Thoracic aorta (tissue), 2 donors: ENCODE data around the gene CLEC17A. TPM values are rescaled to one million over a fixed set of nuclear protein-coding genes. Genes with fewer than 3 reads are reported as not detected.
"Not testable (repeated sequence)": the region's sequence is repeated elsewhere in the genome, so short reads cannot be mapped to it uniquely, and the experiment has no call there.

Experiments used
- ATAC-seq: fragments of 150-250 bp; one replicate; pipeline ENCODE4 v1.8.0; 2017; ENCODE audit warnings: low read depth; ENCODE audit not compliant: insufficient number of reproducible peaks, low FRiP score
- DNase-seq: peaks from one replicate; pipeline ENCODE4 v3.0.0-alpha.2; 2020; ENCODE audit warnings: low spot score
- H3K27ac ChIP-seq, 2 donors: fragments of 200-600 bp; sonication (generic); 1 replicate in 1 of 2; 2 replicates in 1 of 2; pipeline ENCODE4 v1.5.1; 2016; ENCODE audit warnings: mild to moderate bottlenecking in 2 of 2, moderate library complexity in 2 of 2
- H3K27me3 ChIP-seq: fragments of 200-600 bp; sonication (generic); replicated peaks from 2 replicates; pipeline ENCODE4 v1.6.0; 2016; ENCODE audit warnings: mild to moderate bottlenecking; ENCODE audit not compliant: insufficient read depth
- H3K36me3 ChIP-seq: fragments of 200-600 bp; sonication (generic); one replicate; pipeline ENCODE4 v1.5.1; 2016
- H3K4me1 ChIP-seq, 2 donors: fragments of 200-600 bp; sonication (generic); 1 replicate in 1 of 2; 2 replicates in 1 of 2; pipeline versions ENCODE4 v1.5.1 to v1.6.0; 2016; ENCODE audit warnings: low read depth in 2 of 2, mild to moderate bottlenecking in 1 of 2; ENCODE audit not compliant: control insufficient read depth in 1 of 2
- H3K4me3 ChIP-seq: fragments of 200-600 bp; sonication (generic); 2 replicates; pipeline ENCODE4 v1.5.1; 2016; ENCODE audit warnings: mild to moderate bottlenecking
- H3K9me3 ChIP-seq: fragments of 200-600 bp; sonication (generic); 2 replicates; pipeline ENCODE4 v1.5.1; 2016
- total RNA-seq, 2 donors: library from RNA; depleted of rRNA; stranded (reverse); fragments of >200 nt; gene quantifications; one replicate each; pipeline versions ENCODE4 v1.1.0 to v1.2.3, GENCODE V29; 2016
- TF ChIP-seq, protein P1 (sequence below): fragments of 200-600 bp; sonication (generic); IDR thresholded peaks from one replicate; pipeline ENCODE4 v1.5.1; 2019; ENCODE audit warnings: antibody characterized with exemption

Gene CLEC17A
- not detected for total RNA-seq

GRCh38 chr19:14582894-14583340 is at the start of gene CLEC17A:
Gene CLEC17A, plus strand, starts transcription at chr19:14583084. Its CDS starts 77 bp downstream, at chr19:14583161.
- ATAC-seq: no peak
- Histone ChIP-seq H3K27ac (no peak within 1 kb of the TSS), H3K9me3 (no peaks in the 10 kb centered on the region), H3K4me1 (no peaks in the 10 kb centered on the region), H3K4me3 (no peak within 1 kb of the TSS), H3K36me3 (no peaks in the 10 kb centered on the region), H3K27me3 (no peaks in the 10 kb centered on the region)
- no peak for DNase-seq
- TF ChIP-seq, protein P1, sequence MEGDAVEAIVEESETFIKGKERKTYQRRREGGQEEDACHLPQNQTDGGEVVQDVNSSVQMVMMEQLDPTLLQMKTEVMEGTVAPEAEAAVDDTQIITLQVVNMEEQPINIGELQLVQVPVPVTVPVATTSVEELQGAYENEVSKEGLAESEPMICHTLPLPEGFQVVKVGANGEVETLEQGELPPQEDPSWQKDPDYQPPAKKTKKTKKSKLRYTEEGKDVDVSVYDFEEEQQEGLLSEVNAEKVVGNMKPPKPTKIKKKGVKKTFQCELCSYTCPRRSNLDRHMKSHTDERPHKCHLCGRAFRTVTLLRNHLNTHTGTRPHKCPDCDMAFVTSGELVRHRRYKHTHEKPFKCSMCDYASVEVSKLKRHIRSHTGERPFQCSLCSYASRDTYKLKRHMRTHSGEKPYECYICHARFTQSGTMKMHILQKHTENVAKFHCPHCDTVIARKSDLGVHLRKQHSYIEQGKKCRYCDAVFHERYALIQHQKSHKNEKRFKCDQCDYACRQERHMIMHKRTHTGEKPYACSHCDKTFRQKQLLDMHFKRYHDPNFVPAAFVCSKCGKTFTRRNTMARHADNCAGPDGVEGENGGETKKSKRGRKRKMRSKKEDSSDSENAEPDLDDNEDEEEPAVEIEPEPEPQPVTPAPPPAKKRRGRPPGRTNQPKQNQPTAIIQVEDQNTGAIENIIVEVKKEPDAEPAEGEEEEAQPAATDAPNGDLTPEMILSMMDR: no peak

- H3K27me3 ChIP-seq: no peaks in the 10 kb centered on the region
- TF ChIP-seq, protein P1: no peak
- H3K9me3 ChIP-seq: no peaks in the 10 kb centered on the region
- DNase-seq: no peak
- H3K4me3 ChIP-seq: no peak overlapping the region
- no peaks in the 10 kb centered on the region for H3K36me3 ChIP-seq
- ATAC-seq: no peak
- H3K4me1 ChIP-seq: peaks cover 9 to 13% of the 10 kb centered on the region in 2 donors
- H3K27ac ChIP-seq: no peak overlapping the region
Measured at GRCh38 chr19:14533450-14533849, 49.4 kb upstream of the CLEC17A start.

DNA sequence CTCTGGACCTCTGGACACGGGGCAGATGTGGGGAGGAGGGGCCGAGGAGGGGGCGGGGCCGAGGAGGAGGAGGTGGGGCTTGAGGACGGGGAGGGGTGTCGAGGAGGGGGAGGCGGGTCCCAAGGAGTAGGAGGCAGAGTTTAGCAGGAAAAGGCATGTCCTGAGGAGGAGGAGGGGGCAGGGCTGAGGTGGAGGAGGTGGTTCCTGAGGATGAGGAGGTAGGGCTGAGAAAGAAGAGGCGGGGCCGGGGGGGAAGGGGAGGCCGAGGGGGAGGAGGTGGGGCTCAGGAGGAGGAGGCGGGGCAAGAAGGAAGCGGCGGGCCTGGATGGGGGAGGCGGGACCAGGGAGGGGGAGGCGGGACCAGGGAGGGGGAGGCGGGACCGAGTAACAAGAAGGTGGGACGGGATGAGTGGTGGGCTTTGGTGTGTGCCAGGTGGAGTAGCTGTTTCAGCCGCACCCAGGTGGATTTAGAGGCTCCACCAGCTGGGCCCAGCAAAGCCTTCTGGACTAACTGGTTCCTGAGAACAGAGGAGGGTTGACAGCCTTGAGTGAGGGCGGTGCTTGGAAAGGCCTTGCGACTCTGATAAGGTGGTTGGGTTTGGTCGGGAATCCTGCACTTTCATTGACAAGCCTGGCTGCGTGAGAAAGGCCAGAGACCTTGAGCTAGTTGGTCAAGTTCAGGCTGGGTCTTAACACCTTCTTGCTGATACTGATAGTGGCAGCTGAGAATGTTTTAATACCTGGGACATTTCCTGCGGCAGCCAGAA is 45.8 kb upstream of the CLEC17A start:
- no peaks in the 10 kb centered on the region for H3K27me3 ChIP-seq
- H3K36me3 ChIP-seq: no peaks in the 10 kb centered on the region
- no peaks in the 10 kb centered on the region for H3K9me3 ChIP-seq
- TF ChIP-seq, protein P1: no peak
- H3K4me1 ChIP-seq: no peaks in the 10 kb centered on the region
- H3K27ac ChIP-seq: no peak overlapping the region
- no peak for ATAC-seq
- no peak overlapping the region for H3K4me3 ChIP-seq
- no peak for DNase-seq

- TF ChIP-seq, protein P1: no peak
- H3K27me3 ChIP-seq: no peaks in the 10 kb centered on the region
Measured at GRCh38 chr19:14540741-14541525, 42.0 kb upstream of the CLEC17A start.

GRCh38 chr19:14541979-14542378 is 40.9 kb upstream of the CLEC17A start:
- not testable (repeated sequence) for H3K9me3 ChIP-seq, H3K36me3 ChIP-seq, ATAC-seq, H3K27me3 ChIP-seq, DNase-seq, H3K27ac ChIP-seq, H3K4me1 ChIP-seq, H3K4me3 ChIP-seq

More at GRCh38 chr19:14540741-14541525, 42.0 kb upstream of the CLEC17A start:
- Histone ChIP-seq H3K27ac (no peak overlapping the region), H3K9me3 (no peaks in the 10 kb centered on the region), H3K4me3 (no peak overlapping the region), H3K36me3 (no peaks in the 10 kb centered on the region), H3K4me1 (no peaks in the 10 kb centered on the region)
- DNase-seq (no peak), ATAC-seq (no peak)
